DND-41 (cell line): ENCODE data around the gene PIK3CG.

Experiments used
- EZH2 ChIP-seq: IDR thresholded peaks from 3 replicates; pipeline ENCODE4 v1.6.1; 2012; ENCODE audit warnings: borderline replicate concordance, low read depth, mild to moderate bottlenecking, moderate library complexity, low read length, inconsistent platforms; ENCODE audit not compliant: severe bottlenecking
- TF ChIP-seq, protein P1 (sequence below): IDR thresholded peaks from 2 replicates; pipeline ENCODE4 v1.5.1; 2012; ENCODE audit warnings: borderline replicate concordance, low read length, moderate library complexity, mild to moderate bottlenecking; ENCODE audit not compliant: poor library complexity, severe bottlenecking; ENCODE audit errors: extremely low read depth

DNA sequence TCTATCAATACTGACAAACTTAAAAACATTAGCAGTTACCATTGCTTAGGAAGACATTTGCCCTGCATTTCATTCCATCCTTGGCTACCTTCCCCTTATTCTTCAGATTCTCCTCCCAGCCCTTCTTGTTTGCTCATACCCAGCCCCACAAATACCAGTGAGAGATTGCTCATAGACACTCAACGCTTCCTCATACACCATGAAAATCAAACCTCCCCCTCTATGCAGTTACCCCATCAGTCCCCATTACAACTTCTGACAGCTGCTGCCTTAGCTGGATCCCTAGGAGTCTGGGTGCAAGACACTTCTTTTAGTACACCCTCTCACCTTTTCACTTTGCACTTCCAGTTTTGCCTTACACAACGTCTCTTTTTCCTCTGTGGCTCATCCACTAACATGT is 28.3 kb upstream of the PIK3CG start:
- TF ChIP-seq, protein P1, sequence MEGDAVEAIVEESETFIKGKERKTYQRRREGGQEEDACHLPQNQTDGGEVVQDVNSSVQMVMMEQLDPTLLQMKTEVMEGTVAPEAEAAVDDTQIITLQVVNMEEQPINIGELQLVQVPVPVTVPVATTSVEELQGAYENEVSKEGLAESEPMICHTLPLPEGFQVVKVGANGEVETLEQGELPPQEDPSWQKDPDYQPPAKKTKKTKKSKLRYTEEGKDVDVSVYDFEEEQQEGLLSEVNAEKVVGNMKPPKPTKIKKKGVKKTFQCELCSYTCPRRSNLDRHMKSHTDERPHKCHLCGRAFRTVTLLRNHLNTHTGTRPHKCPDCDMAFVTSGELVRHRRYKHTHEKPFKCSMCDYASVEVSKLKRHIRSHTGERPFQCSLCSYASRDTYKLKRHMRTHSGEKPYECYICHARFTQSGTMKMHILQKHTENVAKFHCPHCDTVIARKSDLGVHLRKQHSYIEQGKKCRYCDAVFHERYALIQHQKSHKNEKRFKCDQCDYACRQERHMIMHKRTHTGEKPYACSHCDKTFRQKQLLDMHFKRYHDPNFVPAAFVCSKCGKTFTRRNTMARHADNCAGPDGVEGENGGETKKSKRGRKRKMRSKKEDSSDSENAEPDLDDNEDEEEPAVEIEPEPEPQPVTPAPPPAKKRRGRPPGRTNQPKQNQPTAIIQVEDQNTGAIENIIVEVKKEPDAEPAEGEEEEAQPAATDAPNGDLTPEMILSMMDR, result no peak
- TF ChIP-seq EZH2, result no peak
